ENCODE measurements around the gene STOX1. TPM values are rescaled to one million over a fixed set of nuclear protein-coding genes. Genes with fewer than 3 reads are reported as not detected.

STOX1 gene
- polyA plus RNA-seq, 1 donor from 2014 or later, result 1.2 TPM

GRCh38 chr10:68848281-68848680 is 20.9 kb downstream of the STOX1 start:
- no peaks in the 10 kb centered on the region for H3K36me3 ChIP-seq (ENCODE audit: insufficient read depth, low read length)
- H3K9me2 ChIP-seq (ENCODE audit: insufficient read depth, low read length), result no peaks in the 10 kb centered on the region
- no peaks in the 10 kb centered on the region for H3K27me3 ChIP-seq (ENCODE audit: insufficient read depth, low read depth, low read length)
- H3K4me2 ChIP-seq (ENCODE audit: low read length), result no peak overlapping the region
- H3K9me3 ChIP-seq (ENCODE audit: low read length), result no peaks in the 10 kb centered on the region
- no peak overlapping the region for H3K27ac ChIP-seq (ENCODE audit: low read length)
- H2AFZ ChIP-seq (ENCODE audit: low read depth, low read length), result no peak overlapping the region
- H3K9ac ChIP-seq (ENCODE audit: low read length), result no peak overlapping the region
- H3K4me3 ChIP-seq (ENCODE audit: low read length), result no peak overlapping the region
- no peaks in the 10 kb centered on the region for H4K20me1 ChIP-seq (ENCODE audit: insufficient read depth)
- no peak for TF ChIP-seq MXI1 (conservative IDR thresholded peaks at IDR 0.05; ENCODE audit: poor library complexity, severe bottlenecking)
- TF ChIP-seq POLR2AphosphoS5 (IDR thresholded peaks at IDR 0.05), result no peak
- TF ChIP-seq REST (IDR thresholded peaks at IDR 0.05; ENCODE audit: borderline replicate concordance), result no peak
- no peak for TF ChIP-seq TAF1 (IDR thresholded peaks at IDR 0.05; ENCODE audit: low read depth)
- no peak for TF ChIP-seq EP300 (conservative IDR thresholded peaks at IDR 0.05; ENCODE audit: poor library complexity, severe bottlenecking)
- no peak for TF ChIP-seq CTCF (IDR thresholded peaks at IDR 0.05; ENCODE audit: poor library complexity, severe bottlenecking)
- no peak for TF ChIP-seq SMC3 (conservative IDR thresholded peaks at IDR 0.05; ENCODE audit: poor library complexity)
- no peak for TF ChIP-seq RAD21 (conservative IDR thresholded peaks at IDR 0.05)
- no peak for TF ChIP-seq EZH2 (IDR thresholded peaks at IDR 0.05; ENCODE audit: borderline replicate concordance, insufficient read depth, low read length, poor library complexity, severe bottlenecking)
- H3K79me2 ChIP-seq (replicated peaks; ENCODE audit: insufficient read depth, low read length), result no peaks in the 10 kb centered on the region
- no peaks in the 10 kb centered on the region for H3F3A ChIP-seq (ENCODE audit: insufficient read depth, low read length, poor library complexity, severe bottlenecking)

GRCh38 chr10:68848806-68849205 is 21.5 kb downstream of the STOX1 start:
- Histone ChIP-seq H4K20me1 (ENCODE audit: insufficient read depth) (no peaks in the 10 kb centered on the region), H3K9ac (ENCODE audit: low read length) (no peak overlapping the region), H3K27me3 (ENCODE audit: insufficient read depth, low read depth, low read length) (no peaks in the 10 kb centered on the region), H3K79me2 (replicated peaks; ENCODE audit: insufficient read depth, low read length) (no peaks in the 10 kb centered on the region), H3K9me2 (ENCODE audit: insufficient read depth, low read length) (no peaks in the 10 kb centered on the region), H2AFZ (ENCODE audit: low read depth, low read length) (no peak overlapping the region), H3K9me3 (ENCODE audit: low read length) (no peaks in the 10 kb centered on the region), H3K36me3 (ENCODE audit: insufficient read depth, low read length) (no peaks in the 10 kb centered on the region), H3F3A (ENCODE audit: insufficient read depth, low read length, poor library complexity, severe bottlenecking) (no peaks in the 10 kb centered on the region), H3K27ac (ENCODE audit: low read length) (no peak overlapping the region), H3K4me3 (ENCODE audit: low read length) (no peak overlapping the region), H3K4me2 (ENCODE audit: low read length) (no peak overlapping the region)
- TF ChIP-seq CTCF (IDR thresholded peaks at IDR 0.05; ENCODE audit: poor library complexity, severe bottlenecking) (no peak), REST (IDR thresholded peaks at IDR 0.05; ENCODE audit: borderline replicate concordance) (no peak), SMC3 (conservative IDR thresholded peaks at IDR 0.05; ENCODE audit: poor library complexity) (no peak), POLR2AphosphoS5 (IDR thresholded peaks at IDR 0.05) (no peak), EZH2 (IDR thresholded peaks at IDR 0.05; ENCODE audit: borderline replicate concordance, insufficient read depth, low read length, poor library complexity, severe bottlenecking) (no peak), EP300 (conservative IDR thresholded peaks at IDR 0.05; ENCODE audit: poor library complexity, severe bottlenecking) (no peak), MXI1 (conservative IDR thresholded peaks at IDR 0.05; ENCODE audit: poor library complexity, severe bottlenecking) (no peak), RAD21 (conservative IDR thresholded peaks at IDR 0.05) (no peak), TAF1 (IDR thresholded peaks at IDR 0.05; ENCODE audit: low read depth) (no peak)

Measured in neural cell (in vitro differentiated cells).